Measurements from ENCODE around the gene SF3A2.
"Not testable (repeated sequence)": the region's sequence is repeated elsewhere in the genome, so short reads cannot be mapped to it uniquely, and the experiment has no call there.

SF3A2 gene

GRCh38 chr19:2236314-2237050, at the start of gene SF3A2, which contains the start of gene PLEKHJ1:
TSS of gene SF3A2 (plus strand) at chr19:2236824. CDS start at chr19:2243419, 6,595 bp downstream.
TSS of gene PLEKHJ1 (minus strand) at chr19:2236329. CDS start at chr19:2236248, 81 bp downstream.
- DNase-seq (ENCODE audit: low read depth, low spot score): peak; percentile 92

GRCh38 chr19:2187159-2187558, 49.5 kb upstream of the SF3A2 start:
- DNase-seq (ENCODE audit: low read depth, low spot score): no peak

GRCh38 chr19:2188708-2189385, 47.8 kb upstream of the SF3A2 start:
- DNase-seq (ENCODE audit: low read depth, low spot score): no peak

GRCh38 chr19:2189880-2190279, 46.7 kb upstream of the SF3A2 start:
- DNase-seq (ENCODE audit: low read depth, low spot score): no peak

- DNase-seq (ENCODE audit: low read depth, low spot score): no peak
Observed at GRCh38 chr19:2190848-2191455, 45.7 kb upstream of the SF3A2 start.

GRCh38 chr19:2191456-2192310, 44.9 kb upstream of the SF3A2 start:
- DNase-seq (ENCODE audit: low read depth, low spot score): no peak

- no peak for DNase-seq (ENCODE audit: low read depth, low spot score)
Observed at GRCh38 chr19:2192862-2193261, 43.8 kb upstream of the SF3A2 start.

GRCh38 chr19:2193807-2194206, 42.8 kb upstream of the SF3A2 start:
- no peak for DNase-seq (ENCODE audit: low read depth, low spot score)

GRCh38 chr19:2194513-2195078, 42.0 kb upstream of the SF3A2 start:
- DNase-seq (ENCODE audit: low read depth, low spot score): no peak

- DNase-seq (ENCODE audit: low read depth, low spot score): no peak
Observed at GRCh38 chr19:2195361-2195760, 41.3 kb upstream of the SF3A2 start.

GRCh38 chr19:2195914-2196313, 40.7 kb upstream of the SF3A2 start:
- DNase-seq (ENCODE audit: low read depth, low spot score): no peak

- no peak for DNase-seq (ENCODE audit: low read depth, low spot score)
Observed at GRCh38 chr19:2197270-2197669, 39.4 kb upstream of the SF3A2 start.

- no peak for DNase-seq (ENCODE audit: low read depth, low spot score)
Observed at GRCh38 chr19:2198317-2198716, 38.3 kb upstream of the SF3A2 start.

- DNase-seq (ENCODE audit: low read depth, low spot score): no peak
Observed at GRCh38 chr19:2199215-2199614, 37.4 kb upstream of the SF3A2 start.

GRCh38 chr19:2199861-2200623, 36.6 kb upstream of the SF3A2 start:
- no peak for DNase-seq (ENCODE audit: low read depth, low spot score)

- DNase-seq (ENCODE audit: low read depth, low spot score): not testable (repeated sequence)
Observed at GRCh38 chr19:2200624-2201294, 35.9 kb upstream of the SF3A2 start.

- no peak for DNase-seq (ENCODE audit: low read depth, low spot score)
Observed at GRCh38 chr19:2201473-2202148, 35.0 kb upstream of the SF3A2 start.

GRCh38 chr19:2202366-2202765, 34.3 kb upstream of the SF3A2 start:
- DNase-seq (ENCODE audit: low read depth, low spot score): no peak

GRCh38 chr19:2207008-2207407, 29.6 kb upstream of the SF3A2 start:
- no peak for DNase-seq (ENCODE audit: low read depth, low spot score)

Measured in brain pericyte (primary cell).